Measurements from ENCODE around the gene FXYD6.

Gene FXYD6

DNA sequence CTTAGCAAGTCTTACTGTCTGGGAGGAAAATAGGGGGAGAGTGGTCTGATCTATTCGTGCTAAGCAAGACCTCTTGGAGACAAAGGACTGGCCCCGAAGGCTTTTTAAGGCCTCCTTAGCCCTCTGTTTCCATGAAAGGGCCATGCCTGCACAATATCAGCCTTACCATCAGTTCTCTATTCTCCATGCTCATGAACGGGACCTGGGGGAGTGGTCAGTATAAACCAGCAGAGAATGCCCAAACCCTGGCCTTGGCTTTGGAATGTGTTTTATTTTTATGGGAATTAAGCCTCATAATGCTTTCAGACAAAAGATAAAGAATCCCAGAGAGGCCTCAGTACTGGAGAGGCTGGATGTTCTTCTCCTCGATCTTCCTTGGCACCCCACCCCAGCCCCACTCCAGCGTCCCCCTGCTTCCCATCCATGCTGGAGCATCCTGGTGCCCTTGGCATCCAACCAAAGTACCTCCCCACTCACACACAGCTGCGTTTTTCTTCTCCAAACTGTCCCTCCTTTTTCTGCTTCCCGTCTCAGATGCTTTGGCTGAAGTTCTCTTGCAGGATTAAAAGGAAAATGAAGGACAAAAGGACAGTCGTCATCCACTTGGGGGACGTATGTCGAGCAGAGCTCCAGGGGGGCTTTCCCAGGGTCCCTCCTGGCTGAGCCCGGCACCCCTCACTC is 18.6 kb downstream of the FXYD6 start:
- DNase-seq (ENCODE audit: low read depth, low spot score): no peak
- Histone ChIP-seq H3K36me3 (ENCODE audit: insufficient read depth, low read length) (no peaks in the 10 kb centered on the region), H3K9me3 (ENCODE audit: low read depth, low read length) (peaks cover 4% of the 10 kb centered on the region; the same call in 1 of the 2 replicates), H3K4me3 (no peak overlapping the region), H3K27ac (no peak overlapping the region), H3K9ac (ENCODE audit: insufficient read length) (no peak overlapping the region)
- TF ChIP-seq EZH2 (IDR thresholded peaks at IDR 0.05): no peak
- TF ChIP-seq POLR2AphosphoS5 (IDR thresholded peaks at IDR 0.05; ENCODE audit: borderline replicate concordance, low read depth, low read length): no peak
- no peak for TF ChIP-seq FOXP2 (optimal IDR thresholded peaks at IDR 0.05; ENCODE audit: control extremely low read depth, extremely low read length, insufficient read depth)

- H3K9me3 ChIP-seq (ENCODE audit: low read depth, low read length): peaks cover 9% of the 10 kb centered on the region; the same call in 1 of the 2 replicates
- H3K4me3 ChIP-seq: no peak overlapping the region
- no peak overlapping the region for H3K27ac ChIP-seq
- no peak overlapping the region for H3K9ac ChIP-seq (ENCODE audit: insufficient read length)
- no peak for TF ChIP-seq FOXP2 (optimal IDR thresholded peaks at IDR 0.05; ENCODE audit: control extremely low read depth, extremely low read length, insufficient read depth)
- no peak for TF ChIP-seq EZH2 (IDR thresholded peaks at IDR 0.05)
- TF ChIP-seq POLR2AphosphoS5 (IDR thresholded peaks at IDR 0.05; ENCODE audit: borderline replicate concordance, low read depth, low read length): no peak
- no peaks in the 10 kb centered on the region for H3K36me3 ChIP-seq (ENCODE audit: insufficient read depth, low read length)
- DNase-seq (ENCODE audit: low read depth, low spot score): no peak
These were observed 20.4 kb downstream of the FXYD6 start for GRCh38 chr11:117855912-117856651.

- DNase-seq (ENCODE audit: low read depth, low spot score): no peak
- Histone ChIP-seq H3K27ac (no peak overlapping the region), H3K9ac (ENCODE audit: insufficient read length) (no peak overlapping the region), H3K9me3 (ENCODE audit: low read depth, low read length) (peaks cover 9% of the 10 kb centered on the region; the same call in 1 of the 2 replicates), H3K4me3 (no peak overlapping the region), H3K36me3 (ENCODE audit: insufficient read depth, low read length) (no peaks in the 10 kb centered on the region)
- TF ChIP-seq FOXP2 (optimal IDR thresholded peaks at IDR 0.05; ENCODE audit: control extremely low read depth, extremely low read length, insufficient read depth) (no peak), POLR2AphosphoS5 (IDR thresholded peaks at IDR 0.05; ENCODE audit: borderline replicate concordance, low read depth, low read length) (no peak), EZH2 (IDR thresholded peaks at IDR 0.05) (no peak)
These were observed 21.1 kb downstream of the FXYD6 start for GRCh38 chr11:117855186-117855845.

GRCh38 chr11:117852309-117852708 is 24.1 kb downstream of the FXYD6 start:
- no peak for DNase-seq (ENCODE audit: low read depth, low spot score)
- H3K27ac ChIP-seq: no peak overlapping the region
- no peak overlapping the region for H3K4me3 ChIP-seq
- H3K36me3 ChIP-seq (ENCODE audit: insufficient read depth, low read length): no peaks in the 10 kb centered on the region
- no peak for TF ChIP-seq POLR2AphosphoS5 (IDR thresholded peaks at IDR 0.05; ENCODE audit: borderline replicate concordance, low read depth, low read length)
- TF ChIP-seq FOXP2 (optimal IDR thresholded peaks at IDR 0.05; ENCODE audit: control extremely low read depth, extremely low read length, insufficient read depth): no peak
- TF ChIP-seq EZH2 (IDR thresholded peaks at IDR 0.05): no peak
- no peak overlapping the region for H3K9ac ChIP-seq (ENCODE audit: insufficient read length)
- H3K9me3 ChIP-seq (ENCODE audit: low read depth, low read length): peaks cover 9% of the 10 kb centered on the region; the same call in 1 of the 2 replicates

DNA sequence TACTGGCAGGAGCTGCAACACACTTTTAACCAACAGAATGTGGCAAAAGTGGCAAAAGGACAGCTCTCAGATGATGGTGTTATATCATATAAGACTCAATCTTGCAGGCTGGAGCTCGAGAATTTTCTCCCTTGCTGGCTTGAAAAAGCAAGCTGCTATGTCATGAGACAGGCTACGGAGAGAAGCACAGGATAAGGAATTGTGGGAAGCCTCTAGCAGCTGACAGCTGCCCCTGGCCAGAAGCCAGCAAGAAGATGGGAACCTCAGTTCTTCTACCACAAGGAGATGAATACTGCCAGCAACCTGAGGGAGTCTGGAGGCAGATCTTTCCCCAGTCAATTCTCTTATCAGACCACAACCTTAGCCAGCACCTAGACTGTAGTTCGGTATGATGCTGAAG is 24.6 kb downstream of the FXYD6 start:
- H3K9me3 ChIP-seq (ENCODE audit: low read depth, low read length): peaks cover 9% of the 10 kb centered on the region; the same call in 1 of the 2 replicates
- no peak for DNase-seq (ENCODE audit: low read depth, low spot score)
- no peak overlapping the region for H3K4me3 ChIP-seq
- no peak overlapping the region for H3K9ac ChIP-seq (ENCODE audit: insufficient read length)
- H3K27ac ChIP-seq: no peak overlapping the region
- TF ChIP-seq EZH2 (IDR thresholded peaks at IDR 0.05) (no peak), FOXP2 (optimal IDR thresholded peaks at IDR 0.05; ENCODE audit: control extremely low read depth, extremely low read length, insufficient read depth) (no peak), POLR2AphosphoS5 (IDR thresholded peaks at IDR 0.05; ENCODE audit: borderline replicate concordance, low read depth, low read length) (no peak)
- H3K36me3 ChIP-seq (ENCODE audit: insufficient read depth, low read length): no peaks in the 10 kb centered on the region

DNA sequence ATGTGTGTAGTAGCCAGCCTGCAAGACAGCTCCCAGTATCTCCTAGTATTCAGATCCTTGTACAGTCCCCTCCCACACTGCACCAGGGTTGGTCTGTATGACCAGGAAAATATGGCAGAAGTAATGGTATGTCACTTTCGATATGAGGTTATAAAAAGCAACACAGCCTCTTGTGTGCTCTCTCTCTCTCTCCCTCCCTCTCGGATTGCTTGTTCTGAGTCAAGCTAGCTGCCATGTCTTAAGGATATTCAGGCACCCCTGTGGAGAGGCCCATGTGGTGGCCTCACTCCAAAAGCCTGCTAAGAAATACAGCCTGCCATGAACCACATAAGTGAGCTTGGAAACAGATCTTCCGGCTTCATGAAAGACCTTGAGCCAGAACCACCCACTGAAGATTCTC is 25.4 kb downstream of the FXYD6 start:
- Histone ChIP-seq H3K4me3 (no peak overlapping the region), H3K27ac (no peak overlapping the region), H3K36me3 (ENCODE audit: insufficient read depth, low read length) (no peaks in the 10 kb centered on the region), H3K9me3 (ENCODE audit: low read depth, low read length) (peaks cover 9% of the 10 kb centered on the region; the same call in 1 of the 2 replicates), H3K9ac (ENCODE audit: insufficient read length) (no peak overlapping the region)
- DNase-seq (ENCODE audit: low read depth, low spot score): no peak
- TF ChIP-seq EZH2 (IDR thresholded peaks at IDR 0.05): no peak
- no peak for TF ChIP-seq FOXP2 (optimal IDR thresholded peaks at IDR 0.05; ENCODE audit: control extremely low read depth, extremely low read length, insufficient read depth)
- no peak for TF ChIP-seq POLR2AphosphoS5 (IDR thresholded peaks at IDR 0.05; ENCODE audit: borderline replicate concordance, low read depth, low read length)

DNA sequence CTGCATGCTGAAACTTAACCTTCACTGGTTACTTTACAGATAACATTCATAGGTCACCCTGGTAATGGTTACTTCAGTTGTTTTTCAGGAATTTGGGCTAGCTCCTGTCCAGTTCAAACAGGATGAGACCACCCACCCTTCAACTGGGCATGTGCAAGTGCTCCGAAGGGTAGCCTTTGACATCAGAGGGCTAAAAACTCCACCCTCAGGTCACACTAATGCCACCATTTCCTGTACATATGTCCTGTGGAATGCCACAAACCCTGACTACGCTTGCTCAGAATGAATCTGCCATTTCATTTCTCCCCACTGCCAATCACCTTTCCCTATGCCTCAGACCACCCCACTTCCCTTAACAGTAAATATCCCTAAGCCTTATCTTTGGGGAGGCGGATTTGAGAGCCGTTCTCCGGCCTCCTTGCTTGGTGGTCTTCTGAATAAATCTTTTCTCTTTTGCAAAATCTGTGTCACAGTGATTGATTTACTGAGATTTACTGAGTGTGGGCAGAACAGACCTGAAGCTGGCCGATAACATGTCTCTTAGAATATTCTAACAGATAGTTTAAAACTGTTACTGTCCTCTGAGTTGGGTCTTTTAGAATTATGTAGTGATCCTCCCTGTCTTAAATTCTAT is 26.6 kb downstream of the FXYD6 start:
- H3K4me3 ChIP-seq: no peak overlapping the region
- no peak overlapping the region for H3K27ac ChIP-seq
- TF ChIP-seq POLR2AphosphoS5 (IDR thresholded peaks at IDR 0.05; ENCODE audit: borderline replicate concordance, low read depth, low read length) (no peak), FOXP2 (optimal IDR thresholded peaks at IDR 0.05; ENCODE audit: control extremely low read depth, extremely low read length, insufficient read depth) (no peak), EZH2 (IDR thresholded peaks at IDR 0.05) (no peak)
- no peaks in the 10 kb centered on the region for H3K36me3 ChIP-seq (ENCODE audit: insufficient read depth, low read length)
- no peak for DNase-seq (ENCODE audit: low read depth, low spot score)
- H3K9me3 ChIP-seq (ENCODE audit: low read depth, low read length): peaks cover 9% of the 10 kb centered on the region; the same call in 1 of the 2 replicates
- no peak overlapping the region for H3K9ac ChIP-seq (ENCODE audit: insufficient read length)
